GM18519 (cell line): Measurements from ENCODE around the gene SMAD5.

Source experiments
- ATAC-seq: cut with Tn5 transposase; IDR thresholded peaks from one replicate; pipeline ENCODE4 v1.9.1; 2021; ENCODE audit warnings: mild to moderate bottlenecking, moderate library complexity; ENCODE audit not compliant: unreplicated experiment, low FRiP score

The SMAD5 gene

DNA sequence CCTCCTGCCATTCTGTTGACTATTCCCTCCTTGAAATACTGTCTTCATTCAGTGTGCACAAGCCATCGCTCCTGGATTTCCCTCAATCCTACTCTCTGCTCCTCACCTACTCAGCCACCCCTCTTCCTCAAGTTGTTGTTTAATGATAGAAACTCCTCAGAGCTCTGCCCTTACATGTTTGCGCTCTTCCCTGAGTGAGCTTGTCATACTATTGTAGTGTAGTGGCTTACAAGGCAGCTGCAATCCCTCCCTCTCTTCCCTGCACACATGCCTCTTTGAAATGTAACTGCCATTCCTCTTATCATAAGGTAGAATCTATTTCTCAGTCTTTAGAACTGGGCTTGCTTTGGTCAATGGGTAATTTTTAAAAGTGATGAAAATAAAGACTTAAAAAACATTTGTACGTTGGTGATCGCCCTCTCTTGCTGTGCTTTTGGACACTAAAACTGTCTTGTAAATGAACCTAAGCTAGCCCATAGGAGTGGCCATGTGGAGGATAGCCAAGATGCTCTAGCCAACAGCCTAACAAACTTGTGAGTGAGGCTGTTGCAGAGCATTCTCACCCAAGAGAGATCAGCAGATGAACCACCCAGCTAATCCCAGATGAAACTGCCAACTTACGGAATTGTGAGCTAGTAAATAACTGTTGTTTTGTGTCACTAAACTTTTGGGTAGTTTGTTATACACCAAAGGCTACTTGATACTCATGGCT, 18.1 kb upstream of the SMAD5 start:
- ATAC-seq = no peak

GRCh38 chr5:136115183-136115865, 17.3 kb upstream of the SMAD5 start:
- no peak for ATAC-seq

GRCh38 chr5:136120529-136120928, 12.1 kb upstream of the SMAD5 start:
- no peak for ATAC-seq

GRCh38 chr5:136123236-136123768, 9.3 kb upstream of the SMAD5 start:
- ATAC-seq = no peak

GRCh38 chr5:136127560-136127959, 5.1 kb upstream of the SMAD5 start:
- ATAC-seq = no peak

DNA sequence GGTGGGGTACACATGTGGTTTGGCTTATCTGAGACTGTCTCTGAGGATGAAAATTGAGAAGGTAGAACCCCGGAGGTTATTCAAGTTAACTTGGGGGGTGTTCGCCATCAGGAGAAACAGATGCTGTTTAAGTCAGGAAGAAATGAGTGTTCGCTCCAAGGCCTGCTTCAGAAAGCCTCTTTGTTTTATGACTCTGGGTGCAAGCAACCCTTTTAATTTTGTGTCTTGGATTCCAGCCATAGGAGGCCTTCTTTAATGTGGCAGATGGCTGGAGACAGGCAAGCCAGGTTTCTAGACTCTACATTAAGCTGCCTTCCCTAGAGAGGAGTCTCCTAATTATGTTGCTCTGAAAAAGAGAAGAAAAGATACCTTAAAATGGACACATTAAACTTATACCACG, 4.2 kb upstream of the SMAD5 start:
- no peak for ATAC-seq

DNA sequence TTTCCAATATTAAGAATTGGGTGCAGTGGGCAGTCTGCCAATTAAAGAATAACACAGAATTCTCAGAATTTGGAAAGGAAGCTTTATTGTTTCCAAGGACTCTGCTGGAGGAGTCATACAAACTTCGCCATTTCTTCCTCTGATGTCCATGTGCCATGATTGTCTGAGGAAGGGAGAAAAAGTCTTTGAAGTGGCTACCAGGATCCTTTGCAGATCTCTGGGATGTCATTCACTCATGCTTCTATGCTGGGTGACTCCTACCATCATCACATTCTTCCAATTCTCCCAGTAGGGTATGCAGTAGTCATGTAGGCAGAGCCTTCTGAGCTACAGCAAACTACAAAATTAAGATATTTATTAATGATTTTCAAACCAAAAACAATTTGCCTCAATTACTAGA, 3.2 kb upstream of the SMAD5 start:
- ATAC-seq = no peak

DNA sequence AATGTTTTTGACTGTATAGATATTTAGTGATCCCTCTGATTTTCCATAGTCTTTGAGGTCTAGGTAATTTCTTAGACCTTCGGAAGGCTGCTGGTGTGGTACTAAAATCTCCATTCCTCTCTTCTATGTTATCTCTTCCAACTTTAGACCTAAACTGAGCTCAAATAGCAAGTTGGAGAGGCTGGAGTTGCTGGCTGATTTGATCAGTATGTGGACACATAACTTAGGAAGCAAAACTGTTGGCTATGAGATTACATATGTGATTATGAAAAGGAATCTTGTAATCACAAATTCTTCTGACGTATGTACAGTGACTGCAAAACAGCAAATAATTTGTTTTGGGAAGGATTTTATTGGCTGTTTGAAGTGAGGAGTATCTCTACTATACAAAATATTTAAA, 2.1 kb upstream of the SMAD5 start:
- ATAC-seq = no peak

- peak; percentile 21 for ATAC-seq
These were observed 558 bp upstream of the SMAD5 start for GRCh38 chr5:136132087-136132486.

GRCh38 chr5:136133222-136133921, 727 bp downstream of the SMAD5 start:
- peak; percentile 25 for ATAC-seq

- no peak for ATAC-seq
These were observed 1.3 kb downstream of the SMAD5 start for GRCh38 chr5:136133922-136134379.

DNA sequence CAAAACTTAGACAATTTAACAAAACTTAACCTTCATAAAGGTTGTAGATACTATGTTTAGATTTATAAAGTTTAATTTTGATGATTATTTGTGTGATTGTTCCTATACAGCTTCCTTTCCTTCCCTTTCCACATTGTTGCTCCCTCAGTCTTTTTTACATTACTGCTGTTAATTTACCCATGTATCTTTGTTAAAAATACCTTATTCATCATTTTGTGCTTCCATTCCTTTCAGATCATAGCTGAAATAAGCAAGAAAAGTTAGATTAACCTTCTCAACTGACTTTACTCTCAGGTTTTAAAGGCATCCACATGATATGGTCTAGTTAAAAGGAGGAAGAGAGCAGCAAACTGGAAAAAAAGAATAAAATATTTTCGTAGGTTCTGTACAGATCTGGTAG, 2.0 kb downstream of the SMAD5 start:
- ATAC-seq = no peak

DNA sequence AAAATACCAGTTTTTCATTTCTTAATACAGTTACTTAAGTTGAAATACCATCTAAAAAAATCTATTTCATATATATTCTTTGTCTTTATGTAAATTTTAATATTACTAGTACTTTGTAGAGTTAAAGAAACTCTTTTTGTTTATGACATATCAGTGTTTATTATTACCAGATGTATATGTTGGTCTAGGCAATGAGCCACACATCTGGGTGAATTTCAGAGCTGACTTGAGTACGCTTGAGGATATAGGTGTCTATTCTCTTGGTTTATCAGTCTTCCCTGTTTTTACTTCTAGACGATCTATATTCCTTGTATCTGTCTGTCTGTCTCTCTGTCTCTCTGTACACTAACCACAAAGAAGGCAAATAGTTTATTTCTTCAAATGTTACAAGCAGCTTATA, 2.9 kb downstream of the SMAD5 start:
- ATAC-seq = no peak

DNA sequence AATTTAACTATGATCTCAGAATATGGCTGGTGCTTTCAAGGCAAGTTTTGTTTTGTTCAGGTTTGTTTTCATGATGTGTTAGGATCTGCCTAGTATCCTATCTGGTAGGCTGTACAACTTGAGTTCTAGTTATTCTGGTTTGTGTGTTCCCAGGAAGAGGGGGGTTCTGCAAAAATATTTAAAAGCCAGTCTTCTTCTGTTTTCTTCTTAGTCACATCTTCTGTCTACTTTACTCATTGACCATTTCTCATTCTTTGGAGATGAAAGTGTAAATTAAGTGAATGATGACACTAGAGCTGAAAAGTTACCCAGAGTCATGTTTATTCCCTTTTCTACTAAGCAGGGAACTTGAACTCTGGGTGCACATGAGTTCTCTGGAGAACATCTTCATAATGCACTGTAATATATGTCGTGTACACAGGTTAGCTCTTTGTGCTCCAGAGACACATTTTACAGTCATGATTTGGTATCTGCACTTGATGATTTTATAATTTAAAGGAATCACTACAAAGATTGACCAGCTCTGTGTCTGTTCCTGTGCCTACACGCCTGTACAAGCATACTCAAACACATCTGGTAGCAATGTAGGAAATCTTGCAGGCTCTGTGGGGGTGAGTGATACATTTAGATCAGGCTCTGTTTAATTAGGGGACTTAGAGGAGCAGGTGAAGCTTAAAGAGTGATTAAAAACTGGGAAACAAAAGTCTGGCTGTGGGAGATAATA, 5.0 kb downstream of the SMAD5 start:
- no peak for ATAC-seq

- peak; percentile 89 for ATAC-seq
These were observed 8.9 kb downstream of the SMAD5 start for GRCh38 chr5:136141561-136141960.

DNA sequence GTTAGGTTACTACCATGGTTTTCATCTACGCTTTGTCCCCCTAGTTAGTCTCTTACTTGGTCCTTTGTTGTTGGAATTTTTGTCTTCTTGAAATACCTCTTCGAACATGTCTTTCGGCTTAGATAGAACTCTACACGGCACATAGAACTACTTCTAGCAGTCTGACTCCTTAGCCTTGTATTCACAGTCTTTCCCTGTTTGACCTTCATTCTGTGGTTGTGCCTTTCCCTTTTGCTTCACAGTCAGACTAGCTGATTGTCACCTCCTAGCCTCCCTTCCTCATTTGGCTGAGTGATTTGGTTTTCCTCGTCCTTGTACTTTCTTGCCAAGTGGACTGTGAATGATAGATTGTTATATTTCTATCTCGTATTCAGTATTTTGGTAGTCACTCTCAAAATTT, 10.7 kb downstream of the SMAD5 start:
- ATAC-seq = no peak

- ATAC-seq = no peak
These were observed 11.1 kb downstream of the SMAD5 start for GRCh38 chr5:136143763-136144162.

DNA sequence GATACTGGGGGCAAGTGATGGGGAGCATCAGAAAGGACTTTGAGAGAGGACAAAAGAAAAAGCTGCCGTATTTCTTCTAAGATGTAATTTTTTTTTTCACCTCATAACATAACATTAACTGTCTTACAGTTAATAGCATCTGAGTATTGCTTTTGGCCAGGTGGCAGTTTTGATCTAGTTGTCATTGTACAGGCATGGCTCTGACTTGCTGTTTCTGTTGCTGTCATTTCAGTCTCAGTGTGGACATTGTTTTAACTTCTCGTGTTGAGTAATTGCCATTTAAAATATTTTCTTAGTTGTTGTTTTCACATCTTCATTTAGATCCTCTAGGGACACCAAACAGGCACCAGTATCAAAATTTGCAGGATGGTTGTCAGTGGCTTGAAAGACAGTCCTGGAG, 12.4 kb downstream of the SMAD5 start:
- no peak for ATAC-seq

DNA sequence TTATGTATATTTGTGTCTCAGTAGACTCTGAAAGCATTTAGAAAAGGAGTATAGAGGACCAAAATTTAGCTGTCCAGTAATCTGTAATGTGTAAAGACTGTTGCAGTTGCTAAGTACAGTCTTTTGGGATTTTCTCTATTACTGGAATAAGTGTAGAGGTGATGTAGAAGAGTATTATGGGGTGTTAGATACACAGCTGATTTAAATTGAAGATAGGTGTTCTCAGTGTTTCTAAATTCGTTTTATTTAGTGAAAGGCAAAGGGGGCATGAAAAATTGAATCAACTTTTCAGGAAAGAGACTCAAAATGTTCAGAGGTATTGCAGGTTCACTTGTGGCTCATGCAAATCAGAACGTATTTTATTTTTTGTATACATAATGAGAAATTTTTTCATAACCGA, 13.6 kb downstream of the SMAD5 start:
- ATAC-seq = no peak

- ATAC-seq = no peak
These were observed 15.0 kb downstream of the SMAD5 start for GRCh38 chr5:136147632-136148031.

GRCh38 chr5:136149891-136150290, 17.2 kb downstream of the SMAD5 start:
- ATAC-seq = no peak
